Measurements from ENCODE around the gene LRRC4. TPM values are rescaled to one million over a fixed set of nuclear protein-coding genes. Genes with fewer than 3 reads are reported as not detected.

The LRRC4 gene
- total and polyA plus RNA-seq, 2 donors from 2014 or later: 1.6 to 3.2 TPM

- Histone ChIP-seq H3K9ac (ENCODE audit: low read length in 3 of 3) (no peak overlapping the region), H3K4me1 (ENCODE audit: control insufficient read depth in 2 of 3, insufficient read depth in 2 of 3, low read depth in 1 of 3, low read length in 3 of 3) (peaks cover 0 to 6% (median 3%) of the 10 kb centered on the region in 3 donors), H3K4me3 (ENCODE audit: low read length in 3 of 3) (no peak overlapping the region), H3K27me3 (ENCODE audit: control insufficient read depth, insufficient read depth, low read length) (no peaks in the 10 kb centered on the region), H3K9me3 (ENCODE audit: control insufficient read depth in 2 of 3, insufficient read depth in 1 of 3, low read length in 3 of 3) (no peaks in the 10 kb centered on the region), H3K36me3 (ENCODE audit: control insufficient read depth in 2 of 3, insufficient read depth in 3 of 3, low read length in 3 of 3) (no peaks in the 10 kb centered on the region), H3K27ac (ENCODE audit: low read depth in 2 of 2, low read length in 2 of 2) (no peak overlapping the region)
- intact Hi-C loops (cut with DNase I): no loop called here
- DNase-seq (no peak), FAIRE-seq (no peak)
- TF ChIP-seq CTCF (IDR thresholded peaks at IDR 0.05; ENCODE audit: borderline replicate concordance, extremely low read depth, insufficient read depth): no peak
Observed at GRCh38 chr7:128071801-128072200, 40.6 kb upstream of the LRRC4 start.

- Histone ChIP-seq H3K4me1 (ENCODE audit: control insufficient read depth in 2 of 3, insufficient read depth in 2 of 3, low read depth in 1 of 3, low read length in 3 of 3) (peaks cover 0 to 2% (median 0%) of the 10 kb centered on the region in 3 donors), H3K4me3 (ENCODE audit: low read length in 3 of 3) (no peak overlapping the region), H3K27ac (ENCODE audit: low read depth in 2 of 2, low read length in 2 of 2) (no peak overlapping the region), H3K9ac (ENCODE audit: low read length in 3 of 3) (no peak overlapping the region), H3K36me3 (ENCODE audit: control insufficient read depth in 2 of 3, insufficient read depth in 3 of 3, low read length in 3 of 3) (no peaks in the 10 kb centered on the region), H3K9me3 (ENCODE audit: control insufficient read depth in 2 of 3, insufficient read depth in 1 of 3, low read length in 3 of 3) (no peaks in the 10 kb centered on the region), H3K27me3 (ENCODE audit: control insufficient read depth, insufficient read depth, low read length) (no peaks in the 10 kb centered on the region)
- DNase-seq: no peak
- intact Hi-C loops (cut with DNase I): no loop called here
- TF ChIP-seq CTCF (IDR thresholded peaks at IDR 0.05; ENCODE audit: borderline replicate concordance, extremely low read depth, insufficient read depth): no peak
- FAIRE-seq: no peak
Observed at GRCh38 chr7:128071376-128071775, 40.1 kb upstream of the LRRC4 start.

GRCh38 chr7:128069373-128070364 is 38.4 kb upstream of the LRRC4 start:
- no peak for TF ChIP-seq CTCF (IDR thresholded peaks at IDR 0.05; ENCODE audit: borderline replicate concordance, extremely low read depth, insufficient read depth)
- intact Hi-C loops (cut with DNase I): no loop called here
- Histone ChIP-seq H3K9me3 (ENCODE audit: control insufficient read depth in 2 of 3, insufficient read depth in 1 of 3, low read length in 3 of 3) (no peaks in the 10 kb centered on the region), H3K27ac (ENCODE audit: low read depth in 2 of 2, low read length in 2 of 2) (no peak overlapping the region), H3K27me3 (ENCODE audit: control insufficient read depth, insufficient read depth, low read length) (no peaks in the 10 kb centered on the region), H3K9ac (ENCODE audit: low read length in 3 of 3) (no peak overlapping the region), H3K36me3 (ENCODE audit: control insufficient read depth in 2 of 3, insufficient read depth in 3 of 3, low read length in 3 of 3) (no peaks in the 10 kb centered on the region), H3K4me1 (ENCODE audit: control insufficient read depth in 2 of 3, insufficient read depth in 2 of 3, low read depth in 1 of 3, low read length in 3 of 3) (peaks cover 0 to 2% (median 0%) of the 10 kb centered on the region in 3 donors), H3K4me3 (ENCODE audit: low read length in 3 of 3) (no peak overlapping the region)
- DNase-seq (no peak), FAIRE-seq (no peak)

Data from kidney (tissue), 14 donors.